ENCODE data around the gene TECRL. TPM values are rescaled to one million over a fixed set of nuclear protein-coding genes. Genes with fewer than 3 reads are reported as not detected.

TECRL gene
- total RNA-seq, 2 donors from 2014 or later: not detected

DNA sequence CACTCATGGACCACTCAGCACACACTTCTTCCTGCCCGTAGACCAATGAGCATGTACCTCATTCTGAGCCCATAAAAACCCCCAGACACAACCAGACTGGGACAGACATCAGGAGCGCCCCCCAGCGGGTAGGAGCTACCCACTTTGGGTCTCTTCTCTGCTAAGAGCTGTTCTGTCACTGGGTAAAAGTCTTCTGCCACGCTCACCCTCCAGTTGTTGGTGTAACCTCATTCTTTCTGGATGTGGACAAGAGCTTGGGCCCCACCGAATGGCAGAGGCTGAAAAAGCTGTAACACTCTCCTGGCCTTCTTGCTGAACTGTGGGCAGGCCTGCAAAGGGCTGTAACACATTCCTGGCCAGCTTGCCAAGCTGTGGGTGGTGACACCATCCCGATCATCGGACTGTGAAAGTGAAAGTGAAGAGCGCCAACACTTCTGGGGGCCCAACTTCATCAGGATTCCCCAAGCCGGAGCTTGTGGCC, 137.6 kb downstream of the TECRL start:
- no peak for ATAC-seq (replicated peaks in 1 of 2)

DNA sequence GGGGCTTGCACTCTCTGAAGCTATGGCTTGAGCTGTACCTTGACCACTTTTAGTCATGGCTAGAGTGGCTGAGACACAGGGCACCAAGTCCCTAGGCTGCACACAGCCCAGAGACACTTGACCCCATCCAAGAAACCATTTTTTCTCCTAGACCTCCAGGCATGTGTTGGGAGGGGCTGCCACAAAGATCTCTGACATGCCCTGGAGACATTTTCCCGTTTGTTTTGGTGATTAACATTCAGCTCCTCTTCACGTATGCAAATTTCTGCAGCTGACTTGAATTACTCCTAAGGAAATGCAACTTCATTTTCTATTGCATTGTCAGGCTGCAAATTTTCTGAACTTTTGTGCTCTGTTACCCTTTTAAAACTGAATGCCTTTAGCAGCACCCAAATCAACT, 142.6 kb downstream of the TECRL start:
- H3K4me1 Mint-ChIP-seq (ENCODE audit: low read depth): no peaks in the 10 kb centered on the region
- no peaks in the 10 kb centered on the region for H3K36me3 Mint-ChIP-seq (ENCODE audit: insufficient read depth in 2 of 2)
- no peak for DNase-seq
- no peaks in the 10 kb centered on the region for H3K27me3 Mint-ChIP-seq (ENCODE audit: low read depth)
- no peak overlapping the region for H3K27ac Mint-ChIP-seq
- no peak for ATAC-seq (replicated peaks in 1 of 2)
- H3K9me3 Mint-ChIP-seq: peaks cover 11 to 14% of the 10 kb centered on the region in 2 donors
- H3K4me3 Mint-ChIP-seq: no peak overlapping the region

More for the DNA sequence above, 137.6 kb downstream of the TECRL start:
- H3K27me3 Mint-ChIP-seq (ENCODE audit: low read depth): no peaks in the 10 kb centered on the region
- H3K36me3 Mint-ChIP-seq (ENCODE audit: insufficient read depth in 2 of 2): no peaks in the 10 kb centered on the region
- no peak overlapping the region for H3K27ac Mint-ChIP-seq
- no peak for DNase-seq
- no peaks in the 10 kb centered on the region for H3K4me1 Mint-ChIP-seq (ENCODE audit: low read depth)
- no peak overlapping the region for H3K4me3 Mint-ChIP-seq
- peaks cover 7 to 12% of the 10 kb centered on the region in 2 donors for H3K9me3 Mint-ChIP-seq

DNA sequence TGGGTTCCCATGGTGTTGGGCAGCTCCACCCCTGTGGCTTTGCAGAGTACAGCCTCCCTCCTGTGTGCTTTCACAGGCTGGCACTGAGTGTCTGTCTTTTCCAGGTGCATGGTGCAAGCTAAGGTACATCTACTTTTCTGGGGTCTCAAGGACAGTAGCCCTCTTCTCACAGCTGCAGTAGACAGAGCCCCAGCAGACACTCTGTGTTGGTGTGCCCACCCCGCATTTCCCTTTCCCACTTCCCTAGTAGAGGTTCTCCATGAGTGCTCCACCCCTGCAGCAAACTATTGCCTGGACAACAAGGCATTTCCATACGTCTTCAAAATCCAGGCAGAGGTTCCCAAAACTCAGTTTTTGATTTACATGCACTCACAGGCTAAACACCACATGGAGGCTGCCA, 143.0 kb downstream of the TECRL start:
- peaks cover 11 to 14% of the 10 kb centered on the region in 2 donors for H3K9me3 Mint-ChIP-seq
- H3K27ac Mint-ChIP-seq: no peak overlapping the region
- ATAC-seq (replicated peaks in 1 of 2) (no peak), DNase-seq (no peak)
- no peaks in the 10 kb centered on the region for H3K36me3 Mint-ChIP-seq (ENCODE audit: insufficient read depth in 2 of 2)
- no peaks in the 10 kb centered on the region for H3K4me1 Mint-ChIP-seq (ENCODE audit: low read depth)
- no peaks in the 10 kb centered on the region for H3K27me3 Mint-ChIP-seq (ENCODE audit: low read depth)
- no peak overlapping the region for H3K4me3 Mint-ChIP-seq

DNA sequence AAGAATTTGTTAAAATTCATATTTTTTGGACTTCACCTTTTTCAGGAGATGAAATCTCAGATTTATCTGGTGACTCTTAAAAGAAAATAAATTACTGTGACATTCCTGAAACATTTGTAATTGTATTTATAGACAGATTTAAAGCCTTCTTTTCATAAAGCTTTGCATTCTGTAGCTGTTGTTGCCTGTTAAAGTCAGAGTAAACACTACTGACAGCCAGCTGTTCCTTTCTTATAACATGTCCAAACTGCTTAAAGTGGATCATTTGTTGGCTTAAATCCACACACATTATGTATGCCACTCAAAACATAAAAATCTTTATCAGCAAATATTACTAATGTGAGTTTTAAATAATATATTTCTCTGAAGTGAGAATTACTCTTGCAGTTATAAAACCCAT, 157.5 kb downstream of the TECRL start:
- Mint-ChIP-seq H3K4me3 (no peak overlapping the region), H3K27me3 (ENCODE audit: low read depth) (no peaks in the 10 kb centered on the region), H3K4me1 (ENCODE audit: low read depth) (no peaks in the 10 kb centered on the region), H3K27ac (no peak overlapping the region), H3K9me3 (peaks cover 7 to 8% of the 10 kb centered on the region in 2 donors), H3K36me3 (ENCODE audit: insufficient read depth in 2 of 2) (no peaks in the 10 kb centered on the region)
- ATAC-seq (replicated peaks in 1 of 2) (no peak), DNase-seq (no peak)

DNA sequence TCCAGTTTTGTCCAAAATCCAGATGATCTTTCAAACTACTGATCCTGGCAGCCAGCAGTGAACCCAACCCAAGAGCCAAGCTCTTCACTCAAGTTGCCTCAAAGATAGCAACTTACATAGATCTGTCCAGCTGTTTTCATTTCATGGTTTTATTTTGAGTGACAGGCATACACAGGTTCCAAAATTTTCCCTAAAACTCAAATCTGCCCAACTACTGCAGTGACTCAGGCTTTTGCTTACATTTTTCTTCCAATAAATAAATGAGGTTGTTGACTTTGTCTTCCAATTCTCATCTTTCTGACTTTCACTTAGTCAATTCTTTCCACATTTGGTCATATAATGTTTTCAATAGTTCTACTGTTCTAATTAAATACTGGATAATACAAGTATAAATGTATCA, 158.8 kb downstream of the TECRL start:
- ATAC-seq (replicated peaks in 1 of 2) (no peak), DNase-seq (no peak)
- H3K9me3 Mint-ChIP-seq: peaks cover 7 to 8% of the 10 kb centered on the region in 2 donors
- H3K4me3 Mint-ChIP-seq: no peak overlapping the region
- H3K36me3 Mint-ChIP-seq (ENCODE audit: insufficient read depth in 2 of 2): no peaks in the 10 kb centered on the region
- no peak overlapping the region for H3K27ac Mint-ChIP-seq
- H3K4me1 Mint-ChIP-seq (ENCODE audit: low read depth): no peaks in the 10 kb centered on the region
- no peaks in the 10 kb centered on the region for H3K27me3 Mint-ChIP-seq (ENCODE audit: low read depth)

DNA sequence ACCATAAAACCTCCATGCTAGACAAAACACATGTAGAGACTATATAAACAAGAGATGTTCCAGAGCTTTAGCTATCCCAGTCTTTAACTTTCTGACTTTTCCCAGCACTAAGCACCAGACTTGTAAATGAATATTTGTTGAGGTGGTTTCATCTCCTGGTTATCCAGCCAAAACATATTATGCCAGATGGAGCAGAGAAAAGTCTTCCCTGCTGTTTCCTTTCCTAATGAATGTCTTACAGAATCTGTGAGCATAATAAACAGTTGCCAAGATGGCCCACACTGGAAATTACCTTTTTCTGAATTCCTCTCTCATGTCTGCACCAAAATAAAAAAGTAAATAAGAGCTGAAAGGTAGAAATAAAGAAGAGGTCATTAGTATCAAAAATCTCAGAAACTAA, 159.2 kb downstream of the TECRL start:
- no peaks in the 10 kb centered on the region for H3K27me3 Mint-ChIP-seq (ENCODE audit: low read depth)
- H3K27ac Mint-ChIP-seq: no peak overlapping the region
- H3K4me1 Mint-ChIP-seq (ENCODE audit: low read depth): no peaks in the 10 kb centered on the region
- no peaks in the 10 kb centered on the region for H3K36me3 Mint-ChIP-seq (ENCODE audit: insufficient read depth in 2 of 2)
- DNase-seq: no peak
- no peak for ATAC-seq (replicated peaks in 1 of 2)
- no peak overlapping the region for H3K4me3 Mint-ChIP-seq
- H3K9me3 Mint-ChIP-seq: peaks cover 7 to 8% of the 10 kb centered on the region in 2 donors

DNA sequence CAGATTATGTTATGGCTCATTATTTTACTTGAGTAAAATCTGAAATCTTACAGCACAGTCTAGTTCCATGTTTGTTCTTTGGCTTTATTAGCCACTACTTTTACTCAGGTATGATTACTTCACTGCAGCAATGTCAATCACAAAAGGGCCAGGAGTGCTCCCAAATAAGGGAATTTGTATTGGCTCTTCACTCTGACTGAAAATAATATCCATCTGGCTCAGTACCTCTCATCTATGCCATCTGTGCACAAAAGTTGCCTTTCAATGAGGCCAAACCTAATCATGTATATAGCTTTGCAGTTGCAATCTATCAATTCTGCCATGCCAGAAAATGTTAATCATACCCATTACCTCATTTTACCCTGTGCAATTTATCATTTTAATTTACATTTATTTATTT, 161.1 kb downstream of the TECRL start:
- H3K4me3 Mint-ChIP-seq: no peak overlapping the region
- ATAC-seq (replicated peaks in 1 of 2): no peak
- H3K27me3 Mint-ChIP-seq (ENCODE audit: low read depth): no peaks in the 10 kb centered on the region
- no peak overlapping the region for H3K27ac Mint-ChIP-seq
- no peaks in the 10 kb centered on the region for H3K4me1 Mint-ChIP-seq (ENCODE audit: low read depth)
- H3K36me3 Mint-ChIP-seq (ENCODE audit: insufficient read depth in 2 of 2): no peaks in the 10 kb centered on the region
- peaks cover 7 to 8% of the 10 kb centered on the region in 2 donors for H3K9me3 Mint-ChIP-seq
- DNase-seq: no peak

DNA sequence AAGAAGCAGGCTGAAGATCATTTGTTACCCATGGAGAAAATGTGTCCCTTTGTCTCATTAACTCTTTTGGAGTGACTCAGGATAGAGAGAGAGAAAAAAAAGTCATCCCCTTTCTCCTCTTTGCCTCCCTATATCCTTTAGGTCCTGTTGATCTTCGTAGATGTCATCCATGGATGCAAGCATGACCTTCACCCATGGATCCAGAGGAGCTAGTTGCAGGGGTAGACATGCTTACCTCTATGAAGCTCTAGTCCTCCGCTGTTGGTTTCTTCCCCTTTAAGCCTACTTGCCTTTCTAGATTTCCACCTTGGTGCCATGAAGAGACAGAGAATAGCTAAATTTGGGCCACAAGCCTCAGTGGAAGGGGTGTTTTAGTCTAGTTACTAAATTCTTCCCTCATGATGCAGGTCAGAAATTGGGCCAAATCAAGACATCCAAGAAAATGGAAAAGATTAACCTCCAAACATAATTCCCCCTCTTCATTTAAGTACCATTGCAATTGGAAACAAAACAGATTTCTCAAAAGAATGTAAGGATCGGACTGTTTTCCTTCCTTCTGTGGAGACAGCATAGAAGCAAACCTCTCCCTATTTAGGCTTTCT, 178.4 kb downstream of the TECRL start:
- Mint-ChIP-seq H3K4me3 (no peak overlapping the region), H3K4me1 (ENCODE audit: low read depth) (no peaks in the 10 kb centered on the region), H3K27me3 (ENCODE audit: low read depth) (no peaks in the 10 kb centered on the region), H3K9me3 (peaks cover 15 to 21% of the 10 kb centered on the region in 2 donors), H3K27ac (no peak overlapping the region), H3K36me3 (ENCODE audit: insufficient read depth in 2 of 2) (peaks cover 2% of the 10 kb centered on the region in 2 donors)
- ATAC-seq (replicated peaks in 1 of 2): no peak
- DNase-seq: peak; percentile 0 to 1

Data from activated T-cell treated with anti-CD3 and anti-CD28 coated beads, Interleukin-2, amount 50 U/mL, for 72 hours (primary cell).